ENCODE measurements around the gene MAS1.

Gene MAS1

DNA sequence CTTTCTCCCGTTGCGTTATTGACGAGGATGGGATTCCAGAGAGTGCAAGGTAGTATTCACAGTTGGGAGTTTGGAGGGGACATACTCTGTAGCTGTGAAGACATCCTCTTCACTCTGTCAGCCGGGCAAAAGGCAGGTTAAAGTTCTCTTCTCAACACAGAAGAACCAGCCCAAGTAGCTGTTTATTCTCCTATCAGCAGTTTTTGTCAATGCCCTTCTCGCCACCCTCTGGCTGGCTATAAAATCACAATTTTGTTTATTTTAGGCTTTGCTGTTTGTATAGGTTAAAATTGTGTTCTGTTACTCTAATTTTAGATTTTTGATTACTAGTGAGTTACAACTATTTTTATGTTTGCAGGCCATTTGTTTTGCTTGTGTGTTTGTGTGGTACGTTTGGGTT lies 37.9 kb upstream of the MAS1 start:
- Histone ChIP-seq H3K36me3 (ENCODE audit: control insufficient read depth, low read length) (no peaks in the 10 kb centered on the region), H3K4me1 (ENCODE audit: control insufficient read depth, low read length) (no peaks in the 10 kb centered on the region), H3K4me3 (ENCODE audit: low read length) (no peak overlapping the region), H3F3A (ENCODE audit: control insufficient read depth, insufficient read depth) (no peaks in the 10 kb centered on the region), H3K9me3 (ENCODE audit: control insufficient read depth, insufficient read depth, low read length) (peaks cover 3% of the 10 kb centered on the region; the same call in 1 of the 2 replicates), H3K27ac (ENCODE audit: low read depth, low read length) (no peak overlapping the region), H3K27me3 (ENCODE audit: control insufficient read depth, low read length) (0 out of 2 replicates have a peak, but pooled peaks cover 3% of the 10 kb centered on the region), H4K20me1 (ENCODE audit: control insufficient read depth, insufficient read depth, low read depth, low read length) (no peaks in the 10 kb centered on the region), H3K9me2 (replicated peaks; ENCODE audit: control insufficient read depth, low read length) (no peaks in the 10 kb centered on the region), H3K79me2 (ENCODE audit: control insufficient read depth, low read length) (no peaks in the 10 kb centered on the region), H3K4me2 (ENCODE audit: low read length) (no peak overlapping the region)
- TF ChIP-seq, protein P1, sequence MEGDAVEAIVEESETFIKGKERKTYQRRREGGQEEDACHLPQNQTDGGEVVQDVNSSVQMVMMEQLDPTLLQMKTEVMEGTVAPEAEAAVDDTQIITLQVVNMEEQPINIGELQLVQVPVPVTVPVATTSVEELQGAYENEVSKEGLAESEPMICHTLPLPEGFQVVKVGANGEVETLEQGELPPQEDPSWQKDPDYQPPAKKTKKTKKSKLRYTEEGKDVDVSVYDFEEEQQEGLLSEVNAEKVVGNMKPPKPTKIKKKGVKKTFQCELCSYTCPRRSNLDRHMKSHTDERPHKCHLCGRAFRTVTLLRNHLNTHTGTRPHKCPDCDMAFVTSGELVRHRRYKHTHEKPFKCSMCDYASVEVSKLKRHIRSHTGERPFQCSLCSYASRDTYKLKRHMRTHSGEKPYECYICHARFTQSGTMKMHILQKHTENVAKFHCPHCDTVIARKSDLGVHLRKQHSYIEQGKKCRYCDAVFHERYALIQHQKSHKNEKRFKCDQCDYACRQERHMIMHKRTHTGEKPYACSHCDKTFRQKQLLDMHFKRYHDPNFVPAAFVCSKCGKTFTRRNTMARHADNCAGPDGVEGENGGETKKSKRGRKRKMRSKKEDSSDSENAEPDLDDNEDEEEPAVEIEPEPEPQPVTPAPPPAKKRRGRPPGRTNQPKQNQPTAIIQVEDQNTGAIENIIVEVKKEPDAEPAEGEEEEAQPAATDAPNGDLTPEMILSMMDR (IDR thresholded peaks at IDR 0.05; ENCODE audit: low read depth, low read length, poor library complexity, severe bottlenecking): peak; percentile 51
- no peak for TF ChIP-seq EZH2phosphoT487 (IDR thresholded peaks at IDR 0.05; ENCODE audit: borderline replicate concordance, low read length)

DNA sequence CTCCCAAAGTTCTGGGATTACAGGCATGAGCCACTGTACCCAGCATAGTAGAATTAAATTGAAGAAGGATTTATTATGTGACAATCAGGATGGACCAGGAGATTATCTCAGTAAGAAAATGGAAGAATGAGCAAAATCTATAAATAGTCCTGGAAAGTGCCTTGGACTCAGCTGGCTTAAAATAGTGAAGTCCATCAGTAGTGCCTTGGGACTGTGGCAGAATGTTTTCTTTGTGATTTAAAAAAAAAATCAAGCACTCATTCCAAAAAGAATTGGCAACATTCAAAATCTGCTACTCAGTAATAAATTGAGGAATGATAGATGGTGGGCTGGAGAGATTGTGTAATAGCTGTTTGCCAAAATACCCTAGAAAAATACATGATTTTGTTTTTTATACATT lies 37.0 kb upstream of the MAS1 start:
- no peak for TF ChIP-seq EZH2phosphoT487 (IDR thresholded peaks at IDR 0.05; ENCODE audit: borderline replicate concordance, low read length)
- TF ChIP-seq, protein P1 (IDR thresholded peaks at IDR 0.05; ENCODE audit: low read depth, low read length, poor library complexity, severe bottlenecking): no peak
- H3K4me2 ChIP-seq (ENCODE audit: low read length): no peak overlapping the region
- H4K20me1 ChIP-seq (ENCODE audit: control insufficient read depth, insufficient read depth, low read depth, low read length): no peaks in the 10 kb centered on the region
- no peak overlapping the region for H3K27ac ChIP-seq (ENCODE audit: low read depth, low read length)
- H3K79me2 ChIP-seq (ENCODE audit: control insufficient read depth, low read length): no peaks in the 10 kb centered on the region
- no peaks in the 10 kb centered on the region for H3K4me1 ChIP-seq (ENCODE audit: control insufficient read depth, low read length)
- H3K9me3 ChIP-seq (ENCODE audit: control insufficient read depth, insufficient read depth, low read length): peaks cover under 1% of the 10 kb centered on the region; the same call in 1 of the 2 replicates
- no peaks in the 10 kb centered on the region for H3K36me3 ChIP-seq (ENCODE audit: control insufficient read depth, low read length)
- H3K9me2 ChIP-seq (replicated peaks; ENCODE audit: control insufficient read depth, low read length): no peaks in the 10 kb centered on the region
- H3F3A ChIP-seq (ENCODE audit: control insufficient read depth, insufficient read depth): no peaks in the 10 kb centered on the region
- H3K27me3 ChIP-seq (ENCODE audit: control insufficient read depth, low read length): 0 out of 2 replicates have a peak, but pooled peaks cover 3% of the 10 kb centered on the region
- no peak overlapping the region for H3K4me3 ChIP-seq (ENCODE audit: low read length)

DNA sequence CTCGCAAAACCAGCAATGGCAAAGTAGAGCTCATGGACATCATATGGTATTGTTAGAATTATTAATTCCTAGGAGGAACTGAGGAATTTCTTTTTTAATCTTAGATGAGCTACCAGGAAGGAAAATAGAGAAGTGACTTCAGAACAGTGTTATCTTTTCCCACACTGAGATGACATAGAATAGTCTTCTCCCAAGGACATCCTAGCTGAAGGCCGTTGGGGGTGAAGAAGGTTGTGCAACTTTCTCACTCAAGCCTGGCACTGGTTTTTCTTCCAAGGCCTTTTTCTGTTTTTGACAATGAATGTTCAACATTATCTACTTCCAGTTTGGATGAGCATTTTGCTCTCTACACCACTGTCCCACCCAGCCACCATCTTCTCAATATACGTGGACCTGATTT lies 35.8 kb upstream of the MAS1 start:
- no peak overlapping the region for H3K27ac ChIP-seq (ENCODE audit: low read depth, low read length)
- H3K36me3 ChIP-seq (ENCODE audit: control insufficient read depth, low read length): no peaks in the 10 kb centered on the region
- no peak overlapping the region for H3K4me2 ChIP-seq (ENCODE audit: low read length)
- no peaks in the 10 kb centered on the region for H3K9me2 ChIP-seq (replicated peaks; ENCODE audit: control insufficient read depth, low read length)
- H3F3A ChIP-seq (ENCODE audit: control insufficient read depth, insufficient read depth): no peaks in the 10 kb centered on the region
- H3K4me1 ChIP-seq (ENCODE audit: control insufficient read depth, low read length): no peaks in the 10 kb centered on the region
- no peaks in the 10 kb centered on the region for H4K20me1 ChIP-seq (ENCODE audit: control insufficient read depth, insufficient read depth, low read depth, low read length)
- no peaks in the 10 kb centered on the region for H3K79me2 ChIP-seq (ENCODE audit: control insufficient read depth, low read length)
- 0 out of 2 replicates have a peak, but pooled peaks cover 3% of the 10 kb centered on the region for H3K27me3 ChIP-seq (ENCODE audit: control insufficient read depth, low read length)
- H3K9me3 ChIP-seq (ENCODE audit: control insufficient read depth, insufficient read depth, low read length): no peaks in the 10 kb centered on the region
- TF ChIP-seq, protein P1 (IDR thresholded peaks at IDR 0.05; ENCODE audit: low read depth, low read length, poor library complexity, severe bottlenecking): no peak
- TF ChIP-seq EZH2phosphoT487 (IDR thresholded peaks at IDR 0.05; ENCODE audit: borderline replicate concordance, low read length): no peak
- no peak overlapping the region for H3K4me3 ChIP-seq (ENCODE audit: low read length)
